HFFc6 (cell line): Measurements from ENCODE around the gene NFIA. TPM values are rescaled to one million over a fixed set of nuclear protein-coding genes. Genes with fewer than 3 reads are reported as not detected.

ENCODE experiments used
- DNase-seq: peaks from one replicate; pipeline ENCODE4 v3.0.0-alpha.2; 2018
- H3K27ac Mint-ChIP-seq: 2 replicates; pipeline ENCODE4 v1.8.0; 2020; ENCODE audit warnings: mild to moderate bottlenecking, mixed read lengths
- H3K27me3 Mint-ChIP-seq: 2 replicates; pipeline ENCODE4 v1.8.0; 2021; ENCODE audit warnings: mild to moderate bottlenecking, moderate library complexity, mixed read lengths; ENCODE audit not compliant: insufficient read depth
- H3K36me3 Mint-ChIP-seq: 2 replicates; pipeline ENCODE4 v1.8.0; 2021; ENCODE audit warnings: low read depth, mixed read lengths
- H3K4me1 Mint-ChIP-seq: 2 replicates; pipeline ENCODE4 v1.8.0; 2020; ENCODE audit warnings: low read depth, mixed read lengths
- H3K4me3 Mint-ChIP-seq: 2 replicates; pipeline ENCODE4 v1.8.0; 2020; ENCODE audit warnings: mild to moderate bottlenecking, moderate library complexity, mixed read lengths
- H3K9me3 Mint-ChIP-seq: 2 replicates; pipeline ENCODE4 v1.8.0; 2020; ENCODE audit warnings: mild to moderate bottlenecking, mixed read lengths
- total RNA-seq, 6 experiments: library from RNA; stranded (reverse); fragmentation: NEBNext Ultra II Directional; extraction: Animal tissue kit (Norgen Biotek cat#: 25700); gene quantifications; 2 replicates in 1 of 6; 3 replicates in 5 of 6; pipeline ENCODE4 v1.2.3, GENCODE V29; 2021
- TF ChIP-seq, protein P1 (sequence below): fragments of 200-600 bp; sonication (generic); IDR thresholded peaks from 2 replicates; pipeline ENCODE4 v1.5.0; 2021; ENCODE audit warnings: antibody characterized with exemption, mild to moderate bottlenecking

NFIA gene
- total RNA-seq, 6 experiments from 2014 or later = 8.5 to 11.3 (median 10.4) TPM

DNA sequence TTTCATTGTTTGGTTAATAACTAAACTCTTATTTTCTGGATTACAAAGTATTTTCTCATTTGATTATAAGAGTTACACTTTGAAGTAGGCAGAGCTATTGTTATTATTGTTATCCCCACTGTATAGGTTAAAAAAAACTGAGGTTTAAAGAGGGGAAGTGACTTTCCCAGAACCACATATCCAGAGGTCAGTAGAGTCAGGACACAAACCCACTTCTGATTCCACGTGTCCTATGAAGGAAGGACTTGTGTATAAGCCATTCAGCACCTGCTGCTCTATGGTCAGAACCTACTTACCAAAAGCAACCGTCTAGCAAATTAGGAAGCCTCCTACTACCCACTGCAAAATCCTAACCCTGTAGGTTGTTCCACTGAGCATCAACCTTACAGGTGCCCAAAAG lies 351.3 kb downstream of the NFIA start:
- Mint-ChIP-seq H3K36me3 (no peaks in the 10 kb centered on the region), H3K9me3 (no peaks in the 10 kb centered on the region), H3K27ac (no peak overlapping the region), H3K27me3 (no peaks in the 10 kb centered on the region; the same call in 1 of the 2 replicates), H3K4me3 (no peak overlapping the region), H3K4me1 (no peaks in the 10 kb centered on the region)
- TF ChIP-seq, protein P1, sequence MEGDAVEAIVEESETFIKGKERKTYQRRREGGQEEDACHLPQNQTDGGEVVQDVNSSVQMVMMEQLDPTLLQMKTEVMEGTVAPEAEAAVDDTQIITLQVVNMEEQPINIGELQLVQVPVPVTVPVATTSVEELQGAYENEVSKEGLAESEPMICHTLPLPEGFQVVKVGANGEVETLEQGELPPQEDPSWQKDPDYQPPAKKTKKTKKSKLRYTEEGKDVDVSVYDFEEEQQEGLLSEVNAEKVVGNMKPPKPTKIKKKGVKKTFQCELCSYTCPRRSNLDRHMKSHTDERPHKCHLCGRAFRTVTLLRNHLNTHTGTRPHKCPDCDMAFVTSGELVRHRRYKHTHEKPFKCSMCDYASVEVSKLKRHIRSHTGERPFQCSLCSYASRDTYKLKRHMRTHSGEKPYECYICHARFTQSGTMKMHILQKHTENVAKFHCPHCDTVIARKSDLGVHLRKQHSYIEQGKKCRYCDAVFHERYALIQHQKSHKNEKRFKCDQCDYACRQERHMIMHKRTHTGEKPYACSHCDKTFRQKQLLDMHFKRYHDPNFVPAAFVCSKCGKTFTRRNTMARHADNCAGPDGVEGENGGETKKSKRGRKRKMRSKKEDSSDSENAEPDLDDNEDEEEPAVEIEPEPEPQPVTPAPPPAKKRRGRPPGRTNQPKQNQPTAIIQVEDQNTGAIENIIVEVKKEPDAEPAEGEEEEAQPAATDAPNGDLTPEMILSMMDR = no peak
- DNase-seq = no peak

DNA sequence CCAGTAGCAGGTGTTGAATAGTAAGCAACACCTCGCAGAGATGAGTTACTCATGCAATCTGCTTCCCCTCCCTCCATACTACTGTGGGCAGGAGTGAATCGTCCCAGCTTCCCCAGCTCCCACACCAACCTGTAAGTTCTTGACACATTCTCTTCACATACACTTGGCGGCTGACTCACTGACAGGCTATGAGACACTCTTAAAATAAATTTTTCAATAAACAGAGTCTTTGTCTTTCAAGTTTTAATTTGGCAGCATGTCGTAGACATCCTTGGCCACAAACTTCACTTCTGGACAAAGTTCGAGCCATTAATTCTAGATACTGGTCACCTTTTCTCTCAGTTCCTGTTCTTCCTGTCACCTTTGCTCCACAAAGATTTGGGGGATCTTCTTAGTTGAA lies 351.9 kb downstream of the NFIA start:
- no peaks in the 10 kb centered on the region; the same call in 1 of the 2 replicates for H3K27me3 Mint-ChIP-seq
- H3K36me3 Mint-ChIP-seq = no peaks in the 10 kb centered on the region
- no peaks in the 10 kb centered on the region for H3K9me3 Mint-ChIP-seq
- H3K4me1 Mint-ChIP-seq = no peaks in the 10 kb centered on the region
- H3K27ac Mint-ChIP-seq = no peak overlapping the region
- DNase-seq = no peak
- TF ChIP-seq, protein P1 = no peak
- H3K4me3 Mint-ChIP-seq = no peak overlapping the region

DNA sequence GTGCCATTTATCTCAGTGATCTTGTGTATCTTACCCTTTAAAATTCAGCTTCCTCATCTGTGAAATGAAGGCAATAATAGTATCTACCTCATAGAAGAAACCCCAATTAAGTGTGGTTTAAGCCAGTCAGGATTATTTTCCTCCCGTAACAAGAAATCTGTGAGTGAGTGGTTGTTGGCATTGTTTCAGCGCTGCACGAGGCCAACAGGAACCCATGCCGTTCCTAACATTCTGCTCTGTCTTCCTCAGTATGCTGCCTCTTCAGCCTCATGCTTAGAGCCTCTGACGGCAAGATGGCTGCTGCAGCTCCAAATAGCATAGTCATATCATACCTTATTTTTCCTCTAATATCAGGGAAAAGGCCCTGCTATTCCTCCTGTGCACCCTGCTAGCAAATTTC lies 352.9 kb downstream of the NFIA start:
- Mint-ChIP-seq H3K27me3 (no peaks in the 10 kb centered on the region; the same call in 1 of the 2 replicates), H3K4me1 (no peaks in the 10 kb centered on the region), H3K27ac (no peak overlapping the region), H3K36me3 (no peaks in the 10 kb centered on the region), H3K9me3 (no peaks in the 10 kb centered on the region), H3K4me3 (no peak overlapping the region)
- TF ChIP-seq, protein P1 = no peak
- DNase-seq = no peak

DNA sequence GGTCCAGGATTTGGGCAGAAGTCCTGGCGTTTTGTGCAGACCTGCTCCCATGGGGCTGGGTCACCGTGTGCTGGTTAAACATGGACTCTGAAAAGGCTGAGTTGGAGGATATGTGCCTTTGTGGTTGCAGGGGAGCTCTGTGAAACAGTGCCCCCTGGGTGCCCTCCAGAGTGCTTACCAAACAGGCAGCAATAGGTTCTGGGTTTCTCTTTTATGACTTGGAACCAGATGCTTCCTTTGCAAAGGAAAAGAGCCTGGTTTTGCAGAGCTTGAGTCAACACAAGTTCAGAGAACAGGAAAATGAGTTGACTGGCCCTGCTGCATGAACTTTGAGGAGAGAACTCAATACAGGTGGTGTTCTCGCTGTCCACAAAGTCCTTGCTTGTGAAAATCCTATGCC lies 353.7 kb downstream of the NFIA start:
- H3K27ac Mint-ChIP-seq = no peak overlapping the region
- H3K9me3 Mint-ChIP-seq = no peaks in the 10 kb centered on the region
- DNase-seq = no peak

DNA sequence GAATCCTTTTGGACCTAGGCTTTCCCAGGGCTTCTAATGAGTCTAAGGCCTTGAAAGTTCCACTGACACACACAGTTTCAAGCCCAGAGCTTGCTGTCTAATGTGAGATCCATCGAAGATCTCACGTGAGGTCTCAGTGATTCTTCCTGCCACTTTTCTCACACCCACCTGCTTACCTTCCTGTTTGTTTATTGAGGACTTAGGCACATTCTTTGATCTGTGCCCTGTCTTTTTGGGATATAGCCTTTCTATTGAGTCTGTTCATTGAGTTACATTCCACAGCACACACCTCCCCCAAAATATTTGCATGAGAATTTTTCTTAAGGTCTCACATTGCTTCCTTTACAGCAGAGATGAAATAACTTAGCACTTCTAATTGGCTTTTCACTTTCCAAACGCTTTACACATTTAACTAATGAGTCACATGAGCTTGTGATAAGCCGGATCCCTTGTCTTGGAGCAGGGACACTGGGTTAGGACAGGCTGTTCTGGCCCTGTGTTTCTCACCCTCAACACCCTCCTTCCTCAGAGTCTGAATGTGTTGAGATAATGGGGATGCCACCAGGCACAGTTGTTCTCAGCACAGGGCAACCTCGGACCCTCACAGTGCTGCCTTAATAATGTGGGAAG lies 354.2 kb downstream of the NFIA start:
- Mint-ChIP-seq H3K4me3 (no peak overlapping the region), H3K27me3 (no peaks in the 10 kb centered on the region; the same call in 1 of the 2 replicates), H3K36me3 (no peaks in the 10 kb centered on the region), H3K9me3 (no peaks in the 10 kb centered on the region), H3K27ac (no peak overlapping the region), H3K4me1 (no peaks in the 10 kb centered on the region)
- no peak for DNase-seq
- TF ChIP-seq, protein P1 = no peak

More for the DNA sequence above, 353.7 kb downstream of the NFIA start:
- no peak overlapping the region for H3K4me3 Mint-ChIP-seq
- TF ChIP-seq, protein P1 = peak; percentile 29; the same call in 1 of the 2 replicates
- H3K4me1 Mint-ChIP-seq = no peaks in the 10 kb centered on the region
- H3K27me3 Mint-ChIP-seq = no peaks in the 10 kb centered on the region; the same call in 1 of the 2 replicates
- H3K36me3 Mint-ChIP-seq = no peaks in the 10 kb centered on the region
